H1 (cell line): ENCODE results near the gene ANKRD12. TPM values are rescaled to one million over a fixed set of nuclear protein-coding genes. Genes with fewer than 3 reads are reported as not detected.

ENCODE experiments used
- CTCF ChIA-PET: fragments of 300-600 bp; sonication (Branson Sonifier 250); formaldehyde crosslinking; loops from one replicate; lab custom pipeline; 2021; ENCODE audit not compliant: partially characterized antibody; lab: Charles Lee
- POLR2A ChIA-PET: fragments of 300-600 bp; sonication (Branson Sonifier 250); formaldehyde crosslinking; loops from one replicate; lab custom pipeline; 2021; ENCODE audit warnings: inconsistent platforms; ENCODE audit not compliant: partially characterized antibody; lab: Charles Lee
- DNase-seq, 2 experiments: peaks; one replicate each; pipeline versions ENCODE4 v3.0.0 to v3.0.0-alpha.2; 2010 to 2022; ENCODE audit warnings: low spot score in 2 of 2, low read depth in 1 of 2, mixed read lengths in 1 of 2
- FAIRE-seq: peaks from 2 replicates; lab custom pipeline; 2011; peaks lifted over from hg19 to GRCh38; lab: Jason Lieb, UNC
- H2AFZ ChIP-seq: 2 replicates; pipeline ENCODE4 v1.8.1; 2012; ENCODE audit warnings: low read length, inconsistent platforms
- H2AK5ac ChIP-seq: 2 replicates; pipeline ENCODE4 v1.6.1; 2013; ENCODE audit warnings: low read depth, low read length
- H2BK120ac ChIP-seq: replicated peaks from 2 replicates; pipeline ENCODE3; 2013; ENCODE audit warnings: low read depth, low read length, inconsistent platforms
- H2BK12ac ChIP-seq: 2 replicates; pipeline ENCODE4 v1.6.1; 2013; ENCODE audit warnings: low read depth, low read length
- H2BK15ac ChIP-seq: 2 replicates; pipeline ENCODE4 v1.6.1; 2013; ENCODE audit warnings: low read length
- H2BK20ac ChIP-seq: 2 replicates; pipeline ENCODE4 v1.6.1; 2013; ENCODE audit warnings: low read length
- H2BK5ac ChIP-seq: 2 replicates; pipeline ENCODE4 v1.6.1; 2013; ENCODE audit warnings: low read depth, low read length
- H3K14ac ChIP-seq: 2 replicates; pipeline ENCODE4 v1.6.1; 2013; ENCODE audit warnings: inconsistent platforms; ENCODE audit not compliant: insufficient read length
- H3K18ac ChIP-seq: 2 replicates; pipeline ENCODE4 v1.6.1; 2013; ENCODE audit warnings: low read length; ENCODE audit errors: extremely low read depth
- H3K23ac ChIP-seq: 2 replicates; pipeline ENCODE4 v1.6.1; 2013; ENCODE audit warnings: inconsistent platforms; ENCODE audit not compliant: insufficient read length
- H3K23me2 ChIP-seq: 2 replicates; pipeline ENCODE4 v1.6.1; 2013; ENCODE audit warnings: low read depth, low read length
- H3K27ac ChIP-seq: 2 replicates; pipeline ENCODE4 v1.6.1; 2011; ENCODE audit warnings: low read depth, low read length, inconsistent platforms
- H3K27me3 ChIP-seq, 4 experiments: replicated peaks in 1 of 4; 1 replicate in 1 of 4; 2 replicates in 3 of 4; pipeline versions ENCODE4 v1.6.1 to v1.8.1; 2011 to 2013; ENCODE audit warnings: low read length in 3 of 4, mild to moderate bottlenecking in 3 of 4, inconsistent platforms in 2 of 4, mixed read lengths in 2 of 4, moderate library complexity in 1 of 4; ENCODE audit not compliant: control insufficient read depth in 3 of 4, insufficient read depth in 3 of 4; ENCODE audit errors: extremely low read depth in 1 of 4
- H3K36me3 ChIP-seq, 4 experiments: 2 replicates each; pipeline versions ENCODE4 v1.6.1 to v1.8.1; 2011 to 2013; ENCODE audit warnings: mild to moderate bottlenecking in 4 of 4, low read length in 3 of 4, moderate library complexity in 2 of 4, control low read depth in 1 of 4, inconsistent platforms in 1 of 4; ENCODE audit not compliant: insufficient read depth in 4 of 4, control insufficient read depth in 2 of 4
- H3K4ac ChIP-seq: replicated peaks from 2 replicates; pipeline ENCODE3; 2013; ENCODE audit warnings: low read length, low read depth, mixed read lengths, inconsistent platforms; ENCODE audit not compliant: insufficient read length
- H3K4me1 ChIP-seq, 4 experiments: replicated peaks in 1 of 4; 1 replicate in 1 of 4; 2 replicates in 3 of 4; pipeline versions ENCODE4 v1.6.1 to v1.8.1; 2011 to 2013; ENCODE audit warnings: low read length in 3 of 4, inconsistent platforms in 2 of 4, mixed read lengths in 1 of 4; ENCODE audit not compliant: insufficient read depth in 4 of 4, control insufficient read depth in 3 of 4
- H3K4me2 ChIP-seq, 2 experiments: 2 replicates each; pipeline versions ENCODE4 v1.6.1 to v1.8.1; 2011 to 2013; ENCODE audit warnings: low read depth in 2 of 2, low read length in 2 of 2, control low read depth in 1 of 2, inconsistent platforms in 1 of 2, mild to moderate bottlenecking in 1 of 2; ENCODE audit not compliant: insufficient read depth in 1 of 2
- H3K4me3 ChIP-seq, 4 experiments: fragments of 200-600, 300-600 bp in 1 of 4; sonication (generic), shearing (Covaris generic), sonication (Bioruptor Twin) in 1 of 4; 2 replicates each; pipeline versions ENCODE4 v1.5.1 to v1.8.1; 2011 to 2016; ENCODE audit warnings: low read length in 4 of 4, low read depth in 3 of 4, control low read depth in 2 of 4, inconsistent platforms in 2 of 4, mild to moderate bottlenecking in 2 of 4, mixed read lengths in 1 of 4, moderate library complexity in 1 of 4; ENCODE audit not compliant: insufficient read depth in 2 of 4; ENCODE audit errors: extremely low read depth in 1 of 4
- H3K56ac ChIP-seq: replicated peaks from 2 replicates; pipeline ENCODE3; 2013; ENCODE audit warnings: low read depth, mild to moderate bottlenecking, mixed read lengths, low read length, inconsistent platforms; ENCODE audit not compliant: insufficient read length
- H3K79me1 ChIP-seq: 2 replicates; pipeline ENCODE4 v1.6.1; 2013; ENCODE audit warnings: low read depth, low read length, control low read depth
- H3K79me2 ChIP-seq, 2 experiments: 2 replicates each; pipeline versions ENCODE4 v1.6.1 to v1.8.1; 2012 to 2013; ENCODE audit warnings: low read length in 2 of 2, mild to moderate bottlenecking in 2 of 2, inconsistent platforms in 1 of 2; ENCODE audit not compliant: insufficient read depth in 2 of 2, control insufficient read depth in 1 of 2
- H3K9ac ChIP-seq, 4 experiments: replicated peaks in 1 of 4; 1 replicate in 1 of 4; 2 replicates in 3 of 4; pipeline versions ENCODE4 v1.6.1 to v1.8.1; 2011 to 2013; ENCODE audit warnings: low read depth in 3 of 4, low read length in 3 of 4, control low read depth in 2 of 4, mild to moderate bottlenecking in 2 of 4, moderate library complexity in 2 of 4, inconsistent platforms in 1 of 4; ENCODE audit errors: extremely low read depth in 1 of 4
- H3K9me3 ChIP-seq, 2 experiments: 2 replicates each; pipeline versions ENCODE4 v1.6.1 to v1.8.1; 2012 to 2013; ENCODE audit warnings: mild to moderate bottlenecking in 2 of 2, moderate library complexity in 2 of 2, control low read depth in 1 of 2, inconsistent platforms in 1 of 2, low read depth in 1 of 2, low read length in 1 of 2, mixed read lengths in 1 of 2; ENCODE audit not compliant: insufficient read depth in 2 of 2
- H4K20me1 ChIP-seq, 2 experiments: replicated peaks in 1 of 2; 2 replicates each; pipeline versions ENCODE3 to v1.8.1; 2011 to 2013; ENCODE audit warnings: inconsistent platforms in 2 of 2, low read length in 2 of 2, mild to moderate bottlenecking in 1 of 2; ENCODE audit not compliant: insufficient read depth in 2 of 2, control insufficient read depth in 1 of 2
- H4K5ac ChIP-seq: 2 replicates; pipeline ENCODE4 v1.6.1; 2013; ENCODE audit warnings: low read length, low read depth, mixed read lengths, inconsistent platforms; ENCODE audit not compliant: insufficient read length
- H4K8ac ChIP-seq: 2 replicates; pipeline ENCODE4 v1.8.0; 2013; ENCODE audit warnings: mild to moderate bottlenecking, moderate library complexity, low read length, inconsistent platforms; ENCODE audit not compliant: insufficient read depth; ENCODE audit errors: extremely low read depth
- H4K91ac ChIP-seq: replicated peaks from 2 replicates; pipeline ENCODE3; 2013; ENCODE audit warnings: low read length, mixed read lengths, inconsistent platforms; ENCODE audit not compliant: insufficient read length
- ASH2L ChIP-seq: fragments of 200-600, 300-600 bp; sonication (generic); IDR thresholded peaks from one replicate; pipeline ENCODE4 v1.7.1; 2017; ENCODE audit warnings: low read length
- BACH1 ChIP-seq: IDR thresholded peaks from 2 replicates; pipeline ENCODE4 v1.6.1; 2012; ENCODE audit warnings: low read length, improper control_type of control experiment
- EP300 ChIP-seq, 2 experiments: IDR thresholded peaks; 1 replicate in 1 of 2; 2 replicates in 1 of 2; pipeline ENCODE4 v1.6.1; 2011 to 2012; ENCODE audit warnings: low read depth in 2 of 2, low read length in 2 of 2, mild to moderate bottlenecking in 2 of 2, borderline replicate concordance in 1 of 2, inconsistent platforms in 1 of 2, moderate library complexity in 1 of 2
- MAFK ChIP-seq: IDR thresholded peaks from 2 replicates; pipeline ENCODE4 v1.6.1; 2012; ENCODE audit warnings: low read depth, mild to moderate bottlenecking, improper control_type of control experiment, low read length
- SP1 ChIP-seq: IDR thresholded peaks from 2 replicates; pipeline ENCODE4 v1.6.1; 2011; ENCODE audit warnings: low read depth, low read length
- SRF ChIP-seq: IDR thresholded peaks from 2 replicates; pipeline ENCODE4 v1.6.1; 2011; ENCODE audit warnings: mild to moderate bottlenecking, low read depth, low read length, moderate library complexity
- SUZ12 ChIP-seq: fragments of 200-600 bp; sonication (generic); IDR thresholded peaks from 2 replicates; pipeline ENCODE4 v1.6.1; 2012; ENCODE audit warnings: mild to moderate bottlenecking, inconsistent platforms, low read length, moderate library complexity, mixed read lengths
- WGBS, 2 experiments: shearing (Covaris generic) in 1 of 2; methylation state at CpG; one replicate each; pipeline versions ENCODE4 v1.1.6 to v1.1.7; 2013 to 2015; ENCODE audit warnings: low lambda C conversion rate in 2 of 2, mixed read lengths in 2 of 2, inconsistent platforms in 1 of 2, low coverage in 1 of 2, missing lambda C conversion rate in 1 of 2; ENCODE audit not compliant: insufficient replicate concordance in 2 of 2, insufficient coverage in 1 of 2, insufficient read length in 1 of 2; ENCODE audit errors: extremely low coverage in 1 of 2, missing lambda C conversion rate in 1 of 2; 5-methylcytosine and 5-hydroxymethylcytosine counted together
- polyA plus RNA-seq, 7 experiments: library from polyadenylated mRNA; depleted of rRNA in 3 of 7; stranded (reverse) in 5 of 7; unstranded in 2 of 7; fragments of >200 nt in 5 of 7; fragments of 200-250 nt in 2 of 7; gene quantifications; 1 replicate in 5 of 7; 2 replicates in 1 of 7; 4 replicates in 1 of 7; pipeline versions ENCODE4 v1.2.1 to v1.2.3, GENCODE V29; 2011 to 2013; ENCODE audit warnings: missing spikeins in 2 of 7, mixed read lengths in 2 of 7
- total RNA-seq: library from RNA; stranded (reverse); fragmentation: NEBNext Ultra II Directional; extraction: Animal tissue kit (Norgen Biotek cat#: 25700); gene quantifications from 2 replicates; pipeline ENCODE4 v1.2.1, GENCODE V29; 2021

ANKRD12 gene
- total and polyA plus RNA-seq, 2 of the 8 experiments (the other 6 are each of a cell fraction or from before 2014, with no cell fraction given): 2.6 to 37.9 TPM

- no peak for FAIRE-seq
- Histone ChIP-seq H3K27me3 (no peaks in the 10 kb centered on the region), H3K56ac (no peak overlapping the region), H3K9ac (no peak overlapping the region), H3K79me1 (no peaks in the 10 kb centered on the region; the same call in 1 of the 2 replicates), H3K36me3 (peaks cover 0 to 82% (median 35%) of the 10 kb centered on the region in 4 experiments; a peak in 7 of 8 replicates), H3K4ac (no peak overlapping the region), H3K9me3 (no peaks in the 10 kb centered on the region), H4K8ac (no peak overlapping the region), H2BK20ac (no peak overlapping the region), H3K27ac (no peak overlapping the region), H3K23ac (no peak overlapping the region), H3K14ac (no peak overlapping the region), H2AFZ (no peak overlapping the region), H4K5ac (no peak overlapping the region), H4K20me1 (peaks cover 0 to 2% of the 10 kb centered on the region in 2 experiments), H3K79me2 (peaks cover 0 to 53% of the 10 kb centered on the region in 2 experiments; a peak in 3 of 4 replicates), H2BK12ac (no peak overlapping the region), H2AK5ac (no peak overlapping the region), H3K4me2 (no peak overlapping the region), H3K23me2 (no peaks in the 10 kb centered on the region), H4K91ac (no peak overlapping the region), H3K4me1 (no peaks in the 10 kb centered on the region; a peak in 1 of 7 replicates), H3K18ac (no peak overlapping the region), H2BK5ac (no peak overlapping the region), H3K4me3 (no peak overlapping the region), H2BK120ac (no peak overlapping the region), H2BK15ac (no peak overlapping the region)
- CTCF ChIA-PET: no interaction called here
- POLR2A ChIA-PET: interaction anchor here (0.9 to 1.7 kb wide), 3 partner anchors 10 to 19 kb away, joined by 3 to 5 read pairs (median 3); partner anchors contain the start of gene NDUFV2
- no peak for DNase-seq
- WGBS, 2 experiments: 96% methylated on average over 1 of the region's 1 CpG; no CpG with 5 or more reads in 1 of the 2 experiments
- TF ChIP-seq ASH2L (no peak), BACH1 (no peak), MAFK (no peak), EP300 (IDR thresholded peaks at IDR 0.05; ENCODE audit: borderline replicate concordance in 1 of 2, low read depth in 2 of 2, low read length in 2 of 2) (no peak), SUZ12 (no peak), SRF (no peak), SP1 (no peak)
Observed at GRCh38 chr18:9120796-9121195, 15.8 kb upstream of the ANKRD12 start.
